Neural progenitor cell (in vitro differentiated cells): ENCODE results near the gene MX2.

Experiments used
- EZH2 ChIP-seq: fragments of 200-600 bp; sonication (generic); IDR thresholded peaks from 2 replicates; pipeline ENCODE4 v1.6.1; 2017; ENCODE audit warnings: antibody characterized with exemption, mild to moderate bottlenecking, moderate library complexity
- EZH2phosphoT487 ChIP-seq: fragments of 200-600 bp; sonication (generic); IDR thresholded peaks from 2 replicates; pipeline ENCODE4 v1.6.1; 2017; ENCODE audit warnings: antibody characterized with exemption
- TF ChIP-seq, protein P1 (sequence below): fragments of 200-600 bp; sonication (generic); IDR thresholded peaks from 2 replicates; pipeline ENCODE4 v1.5.1; 2017; ENCODE audit warnings: antibody characterized with exemption, mild to moderate bottlenecking

- TF ChIP-seq, protein P1, sequence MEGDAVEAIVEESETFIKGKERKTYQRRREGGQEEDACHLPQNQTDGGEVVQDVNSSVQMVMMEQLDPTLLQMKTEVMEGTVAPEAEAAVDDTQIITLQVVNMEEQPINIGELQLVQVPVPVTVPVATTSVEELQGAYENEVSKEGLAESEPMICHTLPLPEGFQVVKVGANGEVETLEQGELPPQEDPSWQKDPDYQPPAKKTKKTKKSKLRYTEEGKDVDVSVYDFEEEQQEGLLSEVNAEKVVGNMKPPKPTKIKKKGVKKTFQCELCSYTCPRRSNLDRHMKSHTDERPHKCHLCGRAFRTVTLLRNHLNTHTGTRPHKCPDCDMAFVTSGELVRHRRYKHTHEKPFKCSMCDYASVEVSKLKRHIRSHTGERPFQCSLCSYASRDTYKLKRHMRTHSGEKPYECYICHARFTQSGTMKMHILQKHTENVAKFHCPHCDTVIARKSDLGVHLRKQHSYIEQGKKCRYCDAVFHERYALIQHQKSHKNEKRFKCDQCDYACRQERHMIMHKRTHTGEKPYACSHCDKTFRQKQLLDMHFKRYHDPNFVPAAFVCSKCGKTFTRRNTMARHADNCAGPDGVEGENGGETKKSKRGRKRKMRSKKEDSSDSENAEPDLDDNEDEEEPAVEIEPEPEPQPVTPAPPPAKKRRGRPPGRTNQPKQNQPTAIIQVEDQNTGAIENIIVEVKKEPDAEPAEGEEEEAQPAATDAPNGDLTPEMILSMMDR = no peak
- TF ChIP-seq EZH2 (no peak), EZH2phosphoT487 (no peak)
Observed at GRCh38 chr21:41428847-41429246, 67.0 kb downstream of the MX2 start.
